Measurements from ENCODE around the gene PAM16. TPM values are rescaled to one million over a fixed set of nuclear protein-coding genes. Genes with fewer than 3 reads are reported as not detected.

PAM16 gene
- total RNA-seq, 1 experiment from 2014 or later = 80.4 TPM

GRCh38 chr16:4309102-4309832 is 41.9 kb downstream of the PAM16 start:
- H3K79me1 ChIP-seq (ENCODE audit: insufficient read depth, low read depth, low read length, poor library complexity, severe bottlenecking) = no peaks in the 10 kb centered on the region
- no peaks in the 10 kb centered on the region; a peak in 3 of 5 replicates for H3K9me3 Mint-ChIP-seq
- H4K8ac ChIP-seq (replicated peaks; ENCODE audit: insufficient read length, low read depth, low read length) = no peak overlapping the region
- no peaks in the 10 kb centered on the region for H3K9me3 ChIP-seq (ENCODE audit: control insufficient read depth, low read depth, low read length)
- no peak overlapping the region for H2BK12ac ChIP-seq (ENCODE audit: insufficient read length, low read depth, low read length)
- no peak overlapping the region for H3K18ac ChIP-seq (ENCODE audit: insufficient read length, low read depth, low read length)
- no peaks in the 10 kb centered on the region for H3K23me2 ChIP-seq (ENCODE audit: insufficient read length, low read depth, low read length, poor library complexity, severe bottlenecking)
- TF ChIP-seq CTCF (conservative IDR thresholded peaks at IDR 0.05) = no peak
- H3K4me2 ChIP-seq (ENCODE audit: insufficient read depth, insufficient read length, low read length) = no peak overlapping the region
- H2BK15ac ChIP-seq (ENCODE audit: low read depth, low read length) = no peak overlapping the region
- peak overlapping the region in 1 of 3 experiments; percentile 57; a peak in 1 of 7 replicates for H3K27ac Mint-ChIP-seq
- no peak overlapping the region for H3K56ac ChIP-seq (ENCODE audit: insufficient read length, low read depth, low read length)
- H2BK120ac ChIP-seq (ENCODE audit: low read depth, low read length, poor library complexity, severe bottlenecking) = no peak overlapping the region
- WGBS (ENCODE audit: extremely low coverage, insufficient read length, low lambda C conversion rate) = no CpG with 5 or more reads among the region's 14 CpGs
- H3K4me1 ChIP-seq (ENCODE audit: insufficient read depth, low read length) = peaks cover 3% of the 10 kb centered on the region; the same call in 1 of the 2 replicates
- no peak overlapping the region for H4K91ac ChIP-seq (ENCODE audit: insufficient read length, low read depth, low read length)
- no peak overlapping the region for H3K9ac ChIP-seq (ENCODE audit: extremely low read depth, insufficient read length, low read length)
- H3T11ph ChIP-seq (ENCODE audit: low read length) = no peak overlapping the region
- peaks cover 2 to 9% (median 7%) of the 10 kb centered on the region in 3 experiments; a peak in 4 of 7 replicates for H3K36me3 Mint-ChIP-seq (ENCODE audit: insufficient read depth in 1 of 3, low read depth in 3 of 3)
- H4K20me1 ChIP-seq (ENCODE audit: control insufficient read depth, insufficient read depth, insufficient read length) = no peaks in the 10 kb centered on the region
- H2BK20ac ChIP-seq (ENCODE audit: low read depth, low read length, poor library complexity, severe bottlenecking) = no peak overlapping the region
- peak; percentile 32 for DNase-seq
- no peak overlapping the region for H2AK5ac ChIP-seq (ENCODE audit: insufficient read length, low read length)
- no peaks in the 10 kb centered on the region; the same call in 1 of the 2 replicates for H3K79me2 ChIP-seq (ENCODE audit: insufficient read depth, low read length)
- H3K4ac ChIP-seq (ENCODE audit: low read depth, low read length) = no peak overlapping the region
- H3K27me3 ChIP-seq (ENCODE audit: insufficient read depth, low read length) = no peaks in the 10 kb centered on the region; the same call in 1 of the 2 replicates
- H3K27ac ChIP-seq (ENCODE audit: insufficient read length, low read depth, low read length) = no peak overlapping the region
- H3K27me3 Mint-ChIP-seq (ENCODE audit: low read depth) = peaks cover 22% of the 10 kb centered on the region
- peaks cover 28 to 34% of the 10 kb centered on the region in 2 experiments for H3K4me1 Mint-ChIP-seq
- H3K23ac ChIP-seq (ENCODE audit: insufficient read length, low read depth, low read length) = no peak overlapping the region
- no peak overlapping the region for H2BK5ac ChIP-seq (ENCODE audit: insufficient read length, low read length)
- no peak overlapping the region for H3K14ac ChIP-seq (ENCODE audit: insufficient read depth, low read length)
- H4K5ac ChIP-seq (ENCODE audit: insufficient read length, low read depth, low read length) = no peak overlapping the region
- peak overlapping the region in 1 of 2 experiments; percentile 81; a peak in 1 of 5 replicates for H3K4me3 Mint-ChIP-seq
- H2AFZ ChIP-seq (ENCODE audit: low read length) = no peak overlapping the region
